GM12801 (cell line): ENCODE measurements around the gene KRTAP19-2.

Experiments used
- TF ChIP-seq, protein P1 (sequence below): IDR thresholded peaks from one replicate; pipeline ENCODE4 v1.5.1; 2011; ENCODE audit warnings: control low read depth; ENCODE audit not compliant: insufficient read length; ENCODE audit errors: extremely low read depth

The KRTAP19-2 gene

DNA sequence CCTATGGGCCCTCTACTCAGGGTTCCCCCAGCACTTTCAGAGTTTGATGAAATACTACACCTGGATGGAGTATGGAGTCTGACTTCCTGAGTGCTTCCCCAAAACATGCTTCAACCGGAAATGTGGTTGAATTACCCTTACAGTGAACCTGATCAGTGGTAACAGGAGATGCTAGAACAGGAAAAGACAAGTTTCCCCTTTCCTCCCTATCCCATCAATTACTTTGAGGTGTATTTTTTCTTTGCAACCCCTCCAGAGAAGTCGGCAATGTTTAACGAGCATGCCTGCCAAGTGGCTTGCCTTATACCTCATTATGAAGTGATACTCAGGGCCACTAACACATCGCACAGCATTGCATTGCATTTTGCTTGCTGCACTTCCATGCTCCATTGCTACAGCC, 40.2 kb downstream of the KRTAP19-2 start:
- TF ChIP-seq, protein P1, sequence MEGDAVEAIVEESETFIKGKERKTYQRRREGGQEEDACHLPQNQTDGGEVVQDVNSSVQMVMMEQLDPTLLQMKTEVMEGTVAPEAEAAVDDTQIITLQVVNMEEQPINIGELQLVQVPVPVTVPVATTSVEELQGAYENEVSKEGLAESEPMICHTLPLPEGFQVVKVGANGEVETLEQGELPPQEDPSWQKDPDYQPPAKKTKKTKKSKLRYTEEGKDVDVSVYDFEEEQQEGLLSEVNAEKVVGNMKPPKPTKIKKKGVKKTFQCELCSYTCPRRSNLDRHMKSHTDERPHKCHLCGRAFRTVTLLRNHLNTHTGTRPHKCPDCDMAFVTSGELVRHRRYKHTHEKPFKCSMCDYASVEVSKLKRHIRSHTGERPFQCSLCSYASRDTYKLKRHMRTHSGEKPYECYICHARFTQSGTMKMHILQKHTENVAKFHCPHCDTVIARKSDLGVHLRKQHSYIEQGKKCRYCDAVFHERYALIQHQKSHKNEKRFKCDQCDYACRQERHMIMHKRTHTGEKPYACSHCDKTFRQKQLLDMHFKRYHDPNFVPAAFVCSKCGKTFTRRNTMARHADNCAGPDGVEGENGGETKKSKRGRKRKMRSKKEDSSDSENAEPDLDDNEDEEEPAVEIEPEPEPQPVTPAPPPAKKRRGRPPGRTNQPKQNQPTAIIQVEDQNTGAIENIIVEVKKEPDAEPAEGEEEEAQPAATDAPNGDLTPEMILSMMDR = no peak

DNA sequence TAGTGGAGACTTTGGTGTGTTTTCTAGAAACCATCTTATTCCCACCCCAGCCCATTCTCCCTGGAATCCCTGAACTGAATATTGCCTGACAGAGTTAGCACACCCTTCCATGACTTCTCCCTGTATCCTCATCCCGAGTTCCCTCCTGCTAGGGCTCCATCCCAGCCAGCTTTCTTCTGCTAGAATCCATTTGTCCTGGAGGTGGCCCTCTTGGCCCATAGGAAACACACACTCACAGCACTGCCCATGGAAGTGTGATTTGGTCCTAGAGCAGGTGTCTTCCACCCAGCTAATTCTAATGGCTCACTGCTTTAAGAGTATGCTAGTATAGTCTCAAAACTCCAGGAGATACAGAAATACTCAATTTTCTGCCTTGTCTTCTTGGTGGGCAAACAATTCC, 43.0 kb downstream of the KRTAP19-2 start:
- TF ChIP-seq, protein P1 = no peak

GRCh38 chr21:30443226-30443625, 44.0 kb downstream of the KRTAP19-2 start:
- TF ChIP-seq, protein P1 = no peak

- TF ChIP-seq, protein P1 = no peak
Measured at GRCh38 chr21:30439975-30440374, 47.3 kb downstream of the KRTAP19-2 start, which contains the start of gene KRTAP15-1. Gene KRTAP15-1 (plus strand): TSS chr21:30440275. CDS start chr21:30440328, 53 bp downstream.
